Activated naive CD8-positive, alpha-beta T cell treated with anti-CD3 and anti-CD28 coated beads, Interleukin-2, amount 50 U/mL, for 24 hours (primary cell): ENCODE data around the gene NOB1.
A peak's percentile ranks its signal among the peaks of the same experiment; 100 is the strongest.
"Not testable (repeated sequence)": the region's sequence is repeated elsewhere in the genome, so short reads cannot be mapped to it uniquely, and the experiment has no call there.

Source experiments
- ATAC-seq: fragments of 150-1000 bp; cut with Tn5 transposase; one replicate; pipeline ENCODE4 v1.10.0; 2021
- DNase-seq: peaks from one replicate; pipeline ENCODE4 v3.0.0; 2021
- H3K27ac Mint-ChIP-seq: one replicate; pipeline ENCODE4 v1.8.0; 2021; ENCODE audit warnings: mild to moderate bottlenecking, mixed read lengths
- H3K27me3 Mint-ChIP-seq: one replicate; pipeline ENCODE4 v1.8.0; 2021; ENCODE audit warnings: mixed read lengths
- H3K36me3 Mint-ChIP-seq: one replicate; pipeline ENCODE4 v1.8.0; 2021; ENCODE audit warnings: low read depth, mixed read lengths
- H3K4me1 Mint-ChIP-seq: one replicate; pipeline ENCODE4 v1.8.0; 2021; ENCODE audit warnings: mixed read lengths
- H3K4me3 Mint-ChIP-seq: one replicate; pipeline ENCODE4 v1.8.0; 2021; ENCODE audit warnings: mild to moderate bottlenecking, moderate library complexity, mixed read lengths
- H3K9me3 Mint-ChIP-seq: one replicate; pipeline ENCODE4 v1.8.0; 2021; ENCODE audit warnings: mixed read lengths

Gene NOB1

GRCh38 chr16:69754469-69755310, at the start of gene NOB1:
Gene NOB1 (minus strand): TSS chr16:69754926. CDS start chr16:69754910, 16 bp downstream.
- Mint-ChIP-seq H3K4me3 (peak within 1 kb of the TSS; percentile 100), H3K27ac (peak within 1 kb of the TSS; percentile 100), H3K27me3 (no peaks in the 10 kb centered on the region), H3K36me3 (peaks cover 35% of the 10 kb centered on the region), H3K9me3 (no peaks in the 10 kb centered on the region), H3K4me1 (peaks cover 28% of the 10 kb centered on the region)
- ATAC-seq (peak; percentile 95), DNase-seq (peak; percentile 97)

- H3K4me3 Mint-ChIP-seq: no peak overlapping the region
- no peaks in the 10 kb centered on the region for H3K4me1 Mint-ChIP-seq
- H3K9me3 Mint-ChIP-seq: no peaks in the 10 kb centered on the region
- no peak for ATAC-seq
- DNase-seq: no peak
- H3K27ac Mint-ChIP-seq: no peak overlapping the region
- H3K36me3 Mint-ChIP-seq: peaks cover 5% of the 10 kb centered on the region
- no peaks in the 10 kb centered on the region for H3K27me3 Mint-ChIP-seq
Measured at GRCh38 chr16:69804297-69804696, 49.6 kb upstream of the NOB1 start.

- Mint-ChIP-seq H3K27ac (no peak overlapping the region), H3K27me3 (no peaks in the 10 kb centered on the region), H3K4me1 (no peaks in the 10 kb centered on the region), H3K4me3 (no peak overlapping the region), H3K9me3 (no peaks in the 10 kb centered on the region), H3K36me3 (peaks cover 7% of the 10 kb centered on the region)
- ATAC-seq (no peak), DNase-seq (no peak)
Measured at GRCh38 chr16:69799611-69800031, 44.9 kb upstream of the NOB1 start.

DNA sequence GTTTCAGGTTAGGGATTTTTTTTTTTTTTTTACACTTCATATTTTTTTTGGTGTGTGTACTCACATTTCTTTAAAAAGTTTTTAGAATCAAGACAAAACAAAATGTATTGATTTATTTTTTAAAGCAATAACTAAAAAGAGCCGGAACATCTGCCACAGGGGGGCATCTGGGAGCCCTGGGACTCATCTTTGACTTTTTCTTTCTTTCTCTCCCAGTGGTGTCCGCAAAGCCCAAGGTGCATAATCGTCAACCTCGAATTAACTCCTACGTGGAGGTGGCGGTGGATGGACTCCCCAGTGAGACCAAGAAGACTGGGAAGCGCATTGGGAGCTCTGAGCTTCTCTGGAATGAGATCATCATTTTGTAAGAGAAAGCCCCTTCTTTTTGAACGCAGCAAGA, 43.7 kb upstream of the NOB1 start:
- Mint-ChIP-seq H3K36me3 (peaks cover 7% of the 10 kb centered on the region), H3K9me3 (no peaks in the 10 kb centered on the region), H3K27ac (no peak overlapping the region), H3K27me3 (no peaks in the 10 kb centered on the region), H3K4me1 (no peaks in the 10 kb centered on the region), H3K4me3 (no peak overlapping the region)
- ATAC-seq (no peak), DNase-seq (no peak)

- DNase-seq (peak; percentile 12), ATAC-seq (no peak)
- Mint-ChIP-seq H3K36me3 (peaks cover 5% of the 10 kb centered on the region), H3K27me3 (no peaks in the 10 kb centered on the region), H3K9me3 (no peaks in the 10 kb centered on the region), H3K4me1 (no peaks in the 10 kb centered on the region), H3K27ac (no peak overlapping the region), H3K4me3 (no peak overlapping the region)
Measured at GRCh38 chr16:69796285-69797118, 41.8 kb upstream of the NOB1 start.

DNA sequence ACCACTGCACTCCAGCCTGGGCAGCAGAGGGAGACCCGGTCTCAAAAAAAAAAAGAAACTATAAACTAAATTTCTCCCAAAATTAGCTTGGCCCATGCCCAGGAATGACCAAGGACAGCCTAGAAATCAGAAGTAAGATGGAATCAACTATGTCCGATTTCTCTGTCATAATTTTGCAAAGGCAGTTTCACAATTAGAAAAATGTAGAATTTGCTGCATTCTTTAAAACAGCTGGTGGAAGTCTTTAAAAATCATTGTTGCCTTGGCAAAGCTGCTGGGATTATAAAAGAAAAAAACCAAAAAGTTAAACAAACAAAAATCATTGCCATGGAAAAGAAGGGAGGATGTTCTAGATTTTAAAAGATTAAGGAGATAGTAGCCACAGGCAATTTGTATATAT, 39.8 kb upstream of the NOB1 start:
- Mint-ChIP-seq H3K27me3 (no peaks in the 10 kb centered on the region), H3K36me3 (peaks cover 3% of the 10 kb centered on the region), H3K4me3 (no peak overlapping the region), H3K4me1 (no peaks in the 10 kb centered on the region), H3K27ac (no peak overlapping the region), H3K9me3 (no peaks in the 10 kb centered on the region)
- ATAC-seq (no peak), DNase-seq (no peak)

DNA sequence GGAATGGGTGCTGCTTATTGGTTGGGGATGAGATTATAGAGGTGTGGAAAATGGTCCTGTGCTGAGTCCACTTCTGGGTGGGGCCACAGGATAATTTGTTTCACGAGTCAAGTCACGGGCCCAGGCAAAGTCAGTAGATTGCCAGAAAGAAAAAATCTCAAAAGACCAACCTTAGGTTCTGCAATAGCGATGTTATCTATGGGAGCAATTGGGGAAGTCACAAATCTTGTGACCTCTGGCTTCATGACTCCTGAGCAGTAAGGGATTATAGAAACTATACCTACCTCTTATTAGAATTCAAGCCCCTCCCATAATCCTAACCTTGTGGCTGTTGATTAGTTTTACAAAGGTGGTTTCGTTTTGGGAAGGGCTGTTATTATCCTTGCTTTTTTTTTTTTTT, 38.8 kb upstream of the NOB1 start:
- Mint-ChIP-seq H3K36me3 (peaks cover 3% of the 10 kb centered on the region), H3K27me3 (no peaks in the 10 kb centered on the region), H3K27ac (no peak overlapping the region), H3K4me3 (no peak overlapping the region), H3K4me1 (no peaks in the 10 kb centered on the region), H3K9me3 (no peaks in the 10 kb centered on the region)
- ATAC-seq (no peak), DNase-seq (no peak)

DNA sequence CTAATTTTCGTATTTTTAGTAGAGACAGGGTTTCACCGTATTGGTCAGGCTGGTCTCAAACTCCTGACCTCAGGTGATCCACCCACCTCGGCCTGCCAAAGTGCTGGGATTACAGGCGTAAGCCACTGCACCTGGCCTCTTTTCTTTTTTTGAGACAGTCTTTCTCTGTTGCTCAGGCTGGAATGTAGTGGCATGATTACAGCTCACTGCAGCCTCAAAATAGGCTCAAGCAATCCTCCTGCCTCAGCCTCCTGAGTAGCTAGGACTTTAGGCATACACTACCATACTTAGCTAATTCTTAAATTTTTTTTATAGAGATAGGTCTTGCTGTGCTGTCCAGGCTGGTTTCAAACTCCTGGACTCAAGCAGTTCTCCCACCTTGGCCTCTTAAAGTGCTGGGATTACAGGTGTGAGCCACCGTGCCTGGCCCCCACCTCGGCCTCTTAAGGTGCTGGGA, 36.7 kb upstream of the NOB1 start:
- H3K4me1 Mint-ChIP-seq, H3K27me3 Mint-ChIP-seq, ATAC-seq, H3K9me3 Mint-ChIP-seq, DNase-seq, H3K4me3 Mint-ChIP-seq, H3K27ac Mint-ChIP-seq, H3K36me3 Mint-ChIP-seq: not testable (repeated sequence)

DNA sequence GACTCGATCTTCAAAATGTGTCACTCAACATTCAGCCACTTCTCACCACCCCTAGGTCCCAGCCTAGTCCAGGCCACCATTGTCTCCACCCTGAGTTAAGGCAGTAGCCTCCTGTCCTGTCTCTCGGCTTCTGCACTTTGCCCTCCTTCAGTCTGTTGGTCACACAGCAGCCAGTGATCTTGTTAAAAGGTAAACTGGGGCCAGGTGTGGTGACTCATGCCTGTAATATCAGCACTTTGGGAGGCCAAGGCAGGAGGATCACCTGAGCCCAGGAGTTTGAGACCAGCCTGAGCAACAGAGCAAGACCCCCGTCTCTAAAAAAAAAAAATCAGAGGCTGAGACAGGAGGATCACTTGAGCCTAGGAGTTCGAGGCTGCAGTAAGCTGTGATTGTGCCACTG, 33.2 kb upstream of the NOB1 start:
- ATAC-seq (no peak), DNase-seq (no peak)
- Mint-ChIP-seq H3K27me3 (no peaks in the 10 kb centered on the region), H3K4me3 (no peak overlapping the region), H3K4me1 (no peaks in the 10 kb centered on the region), H3K27ac (no peak overlapping the region), H3K9me3 (no peaks in the 10 kb centered on the region), H3K36me3 (peaks cover 9% of the 10 kb centered on the region)

DNA sequence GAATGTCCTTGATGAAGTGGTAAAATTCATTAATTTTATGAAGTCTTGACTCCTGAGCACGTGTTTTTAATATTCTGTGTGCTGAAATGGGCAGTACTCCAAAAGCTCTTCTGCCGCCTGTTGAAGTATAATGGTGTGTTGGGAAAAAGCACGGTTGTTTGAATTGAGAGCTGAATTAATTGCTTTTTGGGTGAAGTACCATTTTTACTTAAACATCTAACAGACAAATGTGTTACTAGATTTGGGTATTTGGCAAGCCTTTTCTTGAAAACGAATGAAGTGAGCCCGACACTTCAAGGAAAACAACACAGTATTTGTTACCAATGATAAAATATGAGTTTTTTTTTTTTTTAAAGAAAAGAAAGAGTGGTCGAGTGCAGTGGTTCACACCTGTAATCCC, 29.9 kb upstream of the NOB1 start:
- Mint-ChIP-seq H3K9me3 (no peaks in the 10 kb centered on the region), H3K27me3 (no peaks in the 10 kb centered on the region), H3K4me1 (peaks cover 6% of the 10 kb centered on the region), H3K27ac (no peak overlapping the region), H3K4me3 (no peak overlapping the region), H3K36me3 (peaks cover 9% of the 10 kb centered on the region)
- DNase-seq: no peak
- ATAC-seq: no peak

- Mint-ChIP-seq H3K27me3 (no peaks in the 10 kb centered on the region), H3K4me3 (no peak overlapping the region), H3K36me3 (peaks cover 5% of the 10 kb centered on the region), H3K4me1 (peaks cover 6% of the 10 kb centered on the region), H3K27ac (no peak overlapping the region), H3K9me3 (peaks cover 2% of the 10 kb centered on the region)
- ATAC-seq (no peak), DNase-seq (no peak)
Measured at GRCh38 chr16:69781118-69781517, 26.4 kb upstream of the NOB1 start.

DNA sequence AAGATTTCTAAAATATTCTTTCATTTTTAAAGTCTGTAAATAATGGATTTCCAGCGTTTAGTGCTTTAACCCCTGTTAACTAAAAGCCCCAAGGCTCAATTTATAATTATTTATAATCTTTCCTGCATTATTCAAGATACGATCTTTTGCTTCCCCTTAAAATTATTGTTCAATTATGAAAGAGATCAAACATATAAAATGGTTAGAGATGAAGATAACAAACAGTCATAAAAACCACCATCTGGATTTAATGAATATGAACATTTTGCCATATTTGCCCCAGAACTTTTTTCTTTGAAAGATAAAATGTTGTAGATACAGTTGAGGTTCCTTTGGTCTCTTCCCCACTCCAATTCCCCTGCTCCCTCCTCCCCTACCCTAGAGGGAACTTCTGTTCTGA, 25.0 kb upstream of the NOB1 start:
- peaks cover 17% of the 10 kb centered on the region for H3K36me3 Mint-ChIP-seq

GRCh38 chr16:69775563-69775962, 20.8 kb upstream of the NOB1 start:
- peaks cover 26% of the 10 kb centered on the region for H3K36me3 Mint-ChIP-seq
- no peak for DNase-seq
- peaks cover 33% of the 10 kb centered on the region for H3K4me1 Mint-ChIP-seq
- no peak overlapping the region for H3K4me3 Mint-ChIP-seq
- H3K27me3 Mint-ChIP-seq: no peaks in the 10 kb centered on the region
- ATAC-seq: no peak
- no peak overlapping the region for H3K27ac Mint-ChIP-seq
- H3K9me3 Mint-ChIP-seq: peaks cover 14% of the 10 kb centered on the region

More for the DNA sequence above, 25.0 kb upstream of the NOB1 start:
- ATAC-seq (no peak), DNase-seq (no peak)
- no peak overlapping the region for H3K4me3 Mint-ChIP-seq
- H3K27me3 Mint-ChIP-seq: no peaks in the 10 kb centered on the region
- H3K9me3 Mint-ChIP-seq: peaks cover 14% of the 10 kb centered on the region
- H3K27ac Mint-ChIP-seq: no peak overlapping the region
- peaks cover 6% of the 10 kb centered on the region for H3K4me1 Mint-ChIP-seq

- Mint-ChIP-seq H3K27me3 (no peaks in the 10 kb centered on the region), H3K9me3 (peaks cover 14% of the 10 kb centered on the region), H3K4me3 (no peak overlapping the region), H3K27ac (peak overlapping the region; percentile 73), H3K36me3 (peaks cover 26% of the 10 kb centered on the region), H3K4me1 (peaks cover 37% of the 10 kb centered on the region)
- no peak for ATAC-seq
- DNase-seq: no peak
Measured at GRCh38 chr16:69773260-69773947, 18.7 kb upstream of the NOB1 start.
